Osteoblast (primary cell): Measurements from ENCODE around the gene PITPNC1. TPM values are rescaled to one million over a fixed set of nuclear protein-coding genes. Genes with fewer than 3 reads are reported as not detected.

Source experiments
- DNase-seq: peaks from one replicate; pipeline ENCODE4 v3.0.0; 2011; ENCODE audit warnings: low spot score, mixed read lengths; ENCODE audit not compliant: insufficient read length; ENCODE audit errors: missing footprints
- H2AFZ ChIP-seq: 2 replicates; pipeline ENCODE4 v1.6.0; 2011; ENCODE audit warnings: mild to moderate bottlenecking, low read length
- H3K27ac ChIP-seq: 2 replicates; pipeline ENCODE4 v1.5.1; 2011; ENCODE audit warnings: mild to moderate bottlenecking, low read depth, low read length, moderate library complexity
- H3K27me3 ChIP-seq: 2 replicates; pipeline ENCODE4 v1.6.0; 2012; ENCODE audit warnings: mild to moderate bottlenecking, control low read depth, inconsistent platforms, low read length, moderate library complexity; ENCODE audit not compliant: insufficient read depth
- H3K36me3 ChIP-seq: 2 replicates; pipeline ENCODE4 v1.5.1; 2011; ENCODE audit warnings: mild to moderate bottlenecking, low read length, control low read depth, moderate library complexity; ENCODE audit not compliant: insufficient read depth
- H3K4me1 ChIP-seq: 2 replicates; pipeline ENCODE4 v1.5.1; 2011; ENCODE audit warnings: mild to moderate bottlenecking, low read length, control low read depth, moderate library complexity; ENCODE audit not compliant: insufficient read depth
- H3K4me2 ChIP-seq: 2 replicates; pipeline ENCODE4 v1.6.0; 2011; ENCODE audit warnings: mild to moderate bottlenecking, low read length; ENCODE audit not compliant: insufficient read depth
- H3K4me3 ChIP-seq: fragments of 200-600 bp; sonication (generic); 3 replicates; pipeline ENCODE4 v1.5.1; 2012; ENCODE audit warnings: mild to moderate bottlenecking, low read length, inconsistent platforms; ENCODE audit not compliant: insufficient read depth
- H3K79me2 ChIP-seq: 2 replicates; pipeline ENCODE4 v1.6.0; 2012; ENCODE audit warnings: mild to moderate bottlenecking, low read length, control low read depth, inconsistent platforms; ENCODE audit not compliant: insufficient read depth
- H3K9me3 ChIP-seq: 2 replicates; pipeline ENCODE4 v1.5.1; 2011; ENCODE audit warnings: low read depth, low read length, control low read depth
- H4K20me1 ChIP-seq: 2 replicates; pipeline ENCODE4 v1.6.0; 2012; ENCODE audit warnings: mild to moderate bottlenecking, low read length, control low read depth; ENCODE audit not compliant: insufficient read depth
- total RNA-seq: library from RNA; depleted of rRNA; stranded (reverse); fragments of >200 nt; gene quantifications from 2 replicates; pipeline ENCODE4 v1.2.3, GENCODE V29; 2012
- TF ChIP-seq, protein P1 (sequence below): IDR thresholded peaks from 2 replicates; pipeline ENCODE4 v1.5.1; 2011; ENCODE audit warnings: mild to moderate bottlenecking, low read depth, low read length, moderate library complexity; ENCODE audit errors: extremely low read depth

Gene PITPNC1
- total RNA-seq, 1 donor: 6.2 TPM

DNA sequence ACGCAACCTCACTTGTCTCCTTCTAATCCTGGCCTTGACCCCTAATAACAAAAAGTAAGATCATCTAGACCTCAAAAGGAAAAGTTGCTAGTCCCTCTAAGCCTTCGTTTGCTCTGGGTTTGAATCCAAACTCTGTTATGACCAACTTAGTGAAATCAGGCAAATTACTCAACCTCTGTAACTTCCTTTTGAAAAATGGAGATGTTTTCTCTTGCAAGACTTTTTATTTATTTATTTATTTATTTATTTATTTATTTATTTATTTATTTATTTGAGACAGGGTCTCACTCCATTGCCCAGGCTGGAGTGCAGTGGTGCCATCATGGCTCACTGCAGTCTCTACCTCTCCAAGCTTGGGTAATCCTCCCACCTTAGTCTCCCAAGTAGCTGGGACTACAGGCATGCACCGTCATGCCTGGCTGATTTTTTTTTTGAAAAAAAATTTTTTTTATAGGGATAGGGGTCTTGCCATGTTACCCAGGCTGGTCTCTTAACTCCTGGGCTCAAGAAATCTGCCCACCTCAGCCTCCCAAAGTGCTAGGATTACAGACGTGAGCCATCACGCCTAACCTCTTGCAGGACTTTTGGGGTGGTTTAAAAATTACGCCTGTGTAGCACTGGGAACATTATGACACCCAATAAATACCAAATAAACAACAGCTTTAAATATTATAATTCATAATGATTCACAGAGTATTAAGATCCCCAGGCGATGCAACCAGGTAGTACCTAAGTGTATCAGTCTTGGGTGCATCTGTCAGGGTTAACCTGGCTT lies 63.4 kb downstream of the PITPNC1 start:
- peak overlapping the region; percentile 69 for H2AFZ ChIP-seq
- TF ChIP-seq, protein P1, sequence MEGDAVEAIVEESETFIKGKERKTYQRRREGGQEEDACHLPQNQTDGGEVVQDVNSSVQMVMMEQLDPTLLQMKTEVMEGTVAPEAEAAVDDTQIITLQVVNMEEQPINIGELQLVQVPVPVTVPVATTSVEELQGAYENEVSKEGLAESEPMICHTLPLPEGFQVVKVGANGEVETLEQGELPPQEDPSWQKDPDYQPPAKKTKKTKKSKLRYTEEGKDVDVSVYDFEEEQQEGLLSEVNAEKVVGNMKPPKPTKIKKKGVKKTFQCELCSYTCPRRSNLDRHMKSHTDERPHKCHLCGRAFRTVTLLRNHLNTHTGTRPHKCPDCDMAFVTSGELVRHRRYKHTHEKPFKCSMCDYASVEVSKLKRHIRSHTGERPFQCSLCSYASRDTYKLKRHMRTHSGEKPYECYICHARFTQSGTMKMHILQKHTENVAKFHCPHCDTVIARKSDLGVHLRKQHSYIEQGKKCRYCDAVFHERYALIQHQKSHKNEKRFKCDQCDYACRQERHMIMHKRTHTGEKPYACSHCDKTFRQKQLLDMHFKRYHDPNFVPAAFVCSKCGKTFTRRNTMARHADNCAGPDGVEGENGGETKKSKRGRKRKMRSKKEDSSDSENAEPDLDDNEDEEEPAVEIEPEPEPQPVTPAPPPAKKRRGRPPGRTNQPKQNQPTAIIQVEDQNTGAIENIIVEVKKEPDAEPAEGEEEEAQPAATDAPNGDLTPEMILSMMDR: no peak

DNA sequence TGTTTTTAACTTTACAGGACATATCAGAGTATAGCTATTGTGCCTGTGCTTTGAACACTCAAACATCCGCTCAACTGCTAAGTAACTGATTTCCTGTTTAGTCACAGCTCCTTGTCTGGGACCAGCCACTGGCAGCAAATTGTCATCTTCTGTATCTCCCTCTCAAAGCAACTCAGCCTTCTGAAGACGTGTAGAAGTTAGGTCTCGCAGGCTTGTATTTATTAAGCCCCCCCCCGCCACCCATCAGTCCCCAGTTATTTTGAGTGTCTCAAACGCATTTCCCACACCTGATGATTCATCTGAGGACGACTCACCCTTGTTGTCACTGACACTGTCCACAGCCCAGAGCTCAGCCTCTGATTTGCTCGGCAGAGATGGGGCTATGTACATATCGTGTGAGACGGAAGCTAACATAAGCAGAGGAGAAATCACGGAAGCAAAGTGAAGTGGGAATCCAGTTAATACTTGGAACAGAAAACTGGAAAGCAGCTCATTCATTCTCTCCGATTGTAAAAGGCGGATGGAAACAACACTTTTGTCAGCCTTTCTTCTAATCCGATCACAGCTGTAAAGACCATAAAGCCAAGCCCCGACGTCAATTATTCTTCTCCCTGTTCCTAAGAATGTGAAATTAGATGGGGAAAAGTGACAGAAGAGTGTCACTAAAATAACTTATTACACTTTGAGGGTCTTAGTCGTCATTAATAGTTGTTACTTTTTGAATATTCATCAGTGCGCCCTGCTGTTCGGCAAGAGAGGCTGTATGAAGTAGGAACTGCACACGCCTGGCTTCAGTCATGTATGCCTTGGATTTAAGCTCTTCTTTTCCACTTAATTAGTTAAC lies 64.2 kb downstream of the PITPNC1 start:
- Histone ChIP-seq H3K27ac (peak overlapping the region; percentile 64), H3K4me2 (peak overlapping the region; percentile 65), H3K36me3 (no peaks in the 10 kb centered on the region), H3K4me1 (peaks cover 12% of the 10 kb centered on the region), H2AFZ (peak overlapping the region; percentile 69), H4K20me1 (no peaks in the 10 kb centered on the region), H3K9me3 (no peaks in the 10 kb centered on the region), H3K79me2 (peaks cover 4% of the 10 kb centered on the region), H3K4me3 (peak overlapping the region; percentile 58), H3K27me3 (no peaks in the 10 kb centered on the region)
- DNase-seq: peak; percentile 72
- TF ChIP-seq, protein P1: no peak

More for the DNA sequence above, 63.4 kb downstream of the PITPNC1 start:
- Histone ChIP-seq H3K9me3 (no peaks in the 10 kb centered on the region), H3K4me3 (peak overlapping the region; percentile 58), H3K36me3 (no peaks in the 10 kb centered on the region), H4K20me1 (no peaks in the 10 kb centered on the region), H3K27me3 (no peaks in the 10 kb centered on the region), H3K27ac (peak overlapping the region; percentile 64), H3K4me1 (peaks cover 12% of the 10 kb centered on the region), H3K79me2 (peaks cover 4% of the 10 kb centered on the region), H3K4me2 (peak overlapping the region; percentile 65)
- DNase-seq: no peak

DNA sequence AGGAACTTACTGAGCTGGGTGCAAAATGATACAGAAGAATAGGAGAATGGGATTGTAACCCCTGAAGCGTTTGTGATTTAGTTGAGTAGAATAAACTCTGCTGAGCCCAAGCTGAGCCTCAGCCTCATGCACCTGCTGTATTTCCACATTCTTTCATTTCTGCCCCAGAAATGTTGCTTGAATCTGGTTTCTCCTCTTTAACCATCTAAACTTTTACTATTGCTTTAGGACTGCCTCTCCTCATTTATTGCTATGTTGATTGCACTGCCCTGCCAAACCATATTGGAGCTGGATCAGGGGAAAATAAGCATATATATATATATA lies 64.8 kb downstream of the PITPNC1 start:
- TF ChIP-seq, protein P1: no peak
- no peaks in the 10 kb centered on the region for H3K27me3 ChIP-seq
- no peak overlapping the region for H3K27ac ChIP-seq
- H3K36me3 ChIP-seq: no peaks in the 10 kb centered on the region
- no peak overlapping the region for H2AFZ ChIP-seq
- H3K4me2 ChIP-seq: no peak overlapping the region
- peaks cover 12% of the 10 kb centered on the region for H3K4me1 ChIP-seq
- H3K9me3 ChIP-seq: no peaks in the 10 kb centered on the region
- H3K79me2 ChIP-seq: peaks cover 4% of the 10 kb centered on the region
- DNase-seq: no peak
- H4K20me1 ChIP-seq: no peaks in the 10 kb centered on the region
- no peak overlapping the region for H3K4me3 ChIP-seq
